Posterior vena cava (tissue), 2 donors: ENCODE measurements around the gene ZNF587. TPM values are rescaled to one million over a fixed set of nuclear protein-coding genes. Genes with fewer than 3 reads are reported as not detected.
"Not testable (repeated sequence)": the region's sequence is repeated elsewhere in the genome, so short reads cannot be mapped to it uniquely, and the experiment has no call there.

Source experiments
- DNase-seq: peaks from one replicate; pipeline ENCODE4 v3.0.0-alpha.2; 2020; ENCODE audit warnings: low spot score
- intact Hi-C, 2 donors: fragments of 100-400 bp; cut with DNase I; formaldehyde crosslinking; loops; one replicate each; pipeline versions ENCODE4 v1.14.1 to v1.14.2; 2022 to 2023
- total RNA-seq, 2 donors: library from RNA; stranded (reverse); fragmentation: NEBNext Ultra II Directional; extraction: Animal tissue kit (Norgen Biotek cat#: 25700); gene quantifications; one replicate each; pipeline ENCODE4 v1.2.1, GENCODE V29; 2021
- donor health status: DM: yes; HTN: yes; CAD: no.
- donor health status: DM: yes; HTN: yes; CAD: no.

Gene ZNF587
- total RNA-seq, 2 donors from 2014 or later: 18.3 to 22.2 TPM

DNA sequence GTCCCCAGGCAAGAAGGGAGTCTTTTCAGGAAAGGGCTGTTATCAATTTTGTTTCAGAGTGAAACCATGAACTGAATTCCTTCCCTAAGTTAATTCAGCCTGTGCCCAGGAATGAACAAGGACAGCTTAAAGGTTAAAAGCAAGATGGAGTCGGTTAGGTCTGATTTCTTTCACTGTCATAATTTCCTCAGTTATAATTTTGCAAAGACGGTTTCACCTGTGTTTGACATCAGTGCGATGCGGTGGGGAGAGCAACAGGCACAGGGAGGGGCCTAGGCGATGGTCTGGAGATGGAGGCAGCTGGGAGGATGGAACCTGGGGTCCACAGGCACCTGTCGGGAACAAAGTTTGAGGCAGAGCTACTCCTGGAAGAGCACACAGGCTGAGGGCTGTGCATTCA, 29.1 kb upstream of the ZNF587 start:
- intact Hi-C loops: no loop called here
- DNase-seq: no peak

DNA sequence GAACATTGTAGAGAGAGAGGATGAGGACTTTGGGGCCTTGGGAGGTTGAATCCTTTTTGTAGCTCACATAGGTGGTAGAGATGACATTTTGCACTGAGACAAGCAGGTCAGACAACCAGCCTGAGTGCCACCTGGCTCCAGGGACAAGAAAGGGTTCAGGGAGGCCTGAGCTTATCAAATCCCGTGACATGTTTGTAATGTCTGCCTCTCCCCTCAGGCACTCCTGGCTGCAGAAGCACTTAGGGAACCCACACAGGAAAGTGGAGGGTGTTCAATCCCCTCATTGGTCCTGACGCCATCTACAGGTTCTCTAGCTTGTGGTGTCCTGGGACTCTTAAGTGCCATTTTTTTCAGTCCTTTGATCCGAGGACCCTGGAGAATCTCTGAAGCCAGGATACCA, 28.6 kb upstream of the ZNF587 start:
- DNase-seq, intact Hi-C loops: not testable (repeated sequence)

DNA sequence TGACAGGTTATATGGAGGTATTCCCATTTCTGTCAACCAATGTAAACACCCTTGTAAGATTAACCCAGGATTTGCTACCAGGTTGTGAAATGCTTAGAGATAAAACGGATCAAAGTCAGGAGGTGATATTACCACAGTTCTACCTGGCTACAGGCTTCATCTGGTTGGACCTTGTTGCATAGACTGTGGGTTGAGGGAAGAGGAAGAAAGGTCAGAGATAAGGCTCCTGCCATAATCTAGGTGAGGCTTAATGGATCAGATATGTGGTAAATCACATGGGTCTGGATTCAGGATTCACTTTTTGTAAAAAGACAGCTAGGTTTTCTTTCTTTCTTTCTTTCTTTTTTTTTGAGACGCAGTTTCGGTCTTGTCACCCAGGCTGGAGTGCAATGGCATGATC, 28.2 kb upstream of the ZNF587 start:
- DNase-seq, intact Hi-C loops: not testable (repeated sequence)

DNA sequence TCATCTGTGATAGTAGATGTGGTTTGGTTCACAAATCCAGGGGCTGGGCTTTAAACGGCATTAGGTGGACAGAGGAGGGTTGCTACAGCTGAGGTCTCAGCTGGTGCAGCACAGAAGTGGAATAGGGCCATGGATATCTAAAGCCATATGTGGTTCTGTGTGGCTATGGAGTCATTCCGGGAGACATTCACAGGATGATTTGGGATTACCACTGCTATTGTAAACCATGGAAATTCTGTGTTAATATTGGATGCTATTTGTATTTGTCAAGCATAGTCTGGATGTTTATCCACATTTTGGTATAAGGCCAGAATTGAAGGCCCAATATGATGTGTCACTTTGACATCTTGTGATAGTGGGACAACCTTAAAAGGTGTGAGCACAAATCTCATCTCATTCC, 26.5 kb upstream of the ZNF587 start:
- intact Hi-C loops, DNase-seq: not testable (repeated sequence)

DNA sequence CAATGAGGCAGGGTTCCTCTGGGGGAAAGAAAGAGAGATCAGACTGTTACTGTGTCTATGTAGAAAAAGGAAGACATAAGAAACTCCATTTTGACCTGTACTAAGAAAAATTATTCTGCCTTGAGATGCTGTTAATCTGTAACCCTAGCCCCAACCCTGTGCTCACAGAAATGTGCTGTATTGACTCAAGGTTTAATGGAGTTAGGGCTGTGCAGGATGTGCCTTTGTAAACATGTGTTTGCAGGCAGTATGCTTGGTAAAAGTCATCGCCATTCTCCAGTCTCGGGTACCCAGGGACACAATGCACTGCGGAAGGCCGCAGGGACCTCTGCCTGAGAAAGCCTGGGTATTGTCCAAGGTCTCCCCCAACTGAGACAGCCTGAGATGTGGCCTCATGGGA, 26.1 kb upstream of the ZNF587 start:
- DNase-seq, intact Hi-C loops: not testable (repeated sequence)

DNA sequence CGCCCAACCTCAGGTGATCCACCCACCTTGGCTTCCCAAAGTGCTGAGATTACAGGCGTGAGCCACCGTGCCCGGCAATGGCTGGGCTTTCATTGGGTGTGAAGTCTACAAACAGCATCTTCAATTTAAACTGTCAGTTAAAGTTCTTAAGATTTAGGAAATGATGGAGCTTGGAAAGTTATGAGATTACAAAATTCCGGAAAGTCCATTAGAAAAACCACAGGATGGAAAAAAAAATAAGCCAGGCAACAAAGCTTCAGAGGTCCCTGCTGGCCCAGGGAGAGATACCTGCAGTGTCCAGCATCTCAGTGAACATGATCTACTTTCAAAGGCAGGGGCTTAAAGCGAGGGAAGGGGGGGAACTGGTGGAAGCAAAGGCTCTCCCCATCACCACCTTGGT, 24.1 kb upstream of the ZNF587 start:
- intact Hi-C loops: no loop called here
- DNase-seq: no peak

DNA sequence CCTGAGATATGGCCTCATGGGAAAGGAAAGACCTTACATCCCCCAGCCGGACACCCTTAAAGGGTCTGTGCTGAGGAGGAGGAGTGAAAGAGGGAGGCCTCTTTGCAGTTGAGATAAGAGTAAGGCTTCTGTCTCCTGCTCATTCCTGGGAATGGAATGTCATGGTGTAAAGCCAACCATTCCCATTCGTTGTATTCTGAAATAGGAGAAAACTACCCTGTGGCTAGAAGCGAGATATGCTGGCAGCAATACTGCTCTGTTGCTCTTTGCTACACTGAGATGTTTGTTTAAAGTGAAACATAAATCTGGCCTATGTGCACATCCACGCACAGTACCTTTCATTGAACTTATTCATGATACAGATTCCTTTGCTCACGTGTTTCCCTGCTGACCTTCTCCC, 20.3 kb upstream of the ZNF587 start:
- DNase-seq: no peak
- intact Hi-C loops: no loop called here

DNA sequence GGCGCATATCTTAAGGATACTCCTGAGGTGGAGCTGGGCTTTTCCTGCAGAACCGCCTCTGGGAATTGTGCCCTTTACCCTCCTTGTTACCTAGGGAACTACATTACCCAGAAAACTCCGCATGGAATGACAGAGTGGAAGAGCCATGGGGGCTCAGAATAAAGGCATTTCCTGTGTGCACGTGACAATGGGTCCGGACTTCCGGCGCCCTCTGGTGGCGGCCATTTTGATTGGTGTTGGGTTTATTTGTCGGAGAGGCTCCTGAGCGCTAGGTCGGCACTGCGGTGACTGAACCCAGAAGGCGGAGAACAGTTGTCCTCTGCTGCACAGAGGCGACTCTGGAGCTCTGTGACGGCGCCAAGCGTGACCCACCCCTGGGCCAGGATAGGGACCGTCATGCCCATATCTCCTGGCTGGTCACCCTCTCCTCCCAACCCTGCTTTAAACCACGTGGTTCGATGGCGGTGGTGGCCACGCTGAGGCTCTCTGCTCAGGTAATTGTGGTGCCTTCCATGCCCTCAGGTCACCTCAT, 19.5 kb upstream of the ZNF587 start, which contains the start of gene ZNF587B:
Gene ZNF587B, plus strand, starts transcription at position 229 of the 532 bp plus-strand sequence. Its CDS starts 230 bp downstream, at position 459.
- peak; percentile 85 for DNase-seq
- intact Hi-C loops: no loop called here

DNA sequence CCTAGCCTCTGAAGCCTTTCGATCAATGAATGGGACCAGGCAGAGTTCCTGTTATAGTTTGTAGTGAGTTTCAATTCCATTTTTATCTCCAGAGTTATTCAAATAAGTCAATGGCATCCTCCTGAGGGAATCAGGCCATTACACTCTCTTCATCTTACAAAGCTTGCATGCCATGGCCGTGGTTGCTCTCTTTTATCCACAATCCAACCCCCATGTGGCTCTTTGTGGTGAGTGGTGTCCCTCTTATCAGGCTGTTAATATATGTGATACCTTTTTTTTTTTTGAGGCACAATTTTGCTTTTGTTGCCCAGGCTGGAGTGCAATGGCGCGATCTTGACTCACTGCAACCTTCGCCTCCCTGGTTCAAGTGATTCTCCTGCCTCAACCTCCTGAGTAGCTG, 12.7 kb upstream of the ZNF587 start:
- DNase-seq, intact Hi-C loops: not testable (repeated sequence)

DNA sequence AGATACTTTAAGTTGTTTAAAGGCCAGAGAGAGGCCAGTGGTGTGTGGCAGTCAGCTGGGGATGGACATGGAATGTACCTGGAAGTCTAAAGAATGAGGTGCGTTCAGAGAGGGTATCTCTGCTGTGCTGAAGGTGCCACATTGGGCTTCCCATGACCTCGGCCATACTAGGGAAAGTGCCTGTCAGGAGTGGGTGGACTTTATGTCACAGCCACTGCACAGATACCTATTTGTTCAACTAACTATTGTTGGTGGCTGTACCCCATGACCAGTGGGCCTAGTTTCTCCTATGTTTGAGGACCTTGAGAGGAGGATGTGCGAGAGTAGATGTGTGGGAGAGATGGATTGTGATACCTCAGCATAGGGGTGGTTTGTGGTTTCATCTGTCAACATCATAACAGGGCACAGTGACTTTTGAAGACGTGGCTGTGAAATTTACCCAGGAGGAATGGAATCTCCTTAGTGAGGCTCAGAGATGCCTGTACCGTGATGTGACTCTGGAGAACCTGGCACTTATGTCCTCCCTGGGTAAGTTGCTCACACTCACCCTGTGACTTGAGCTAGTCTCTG, 11.0 kb upstream of the ZNF587 start:
- intact Hi-C loops, DNase-seq: not testable (repeated sequence)

DNA sequence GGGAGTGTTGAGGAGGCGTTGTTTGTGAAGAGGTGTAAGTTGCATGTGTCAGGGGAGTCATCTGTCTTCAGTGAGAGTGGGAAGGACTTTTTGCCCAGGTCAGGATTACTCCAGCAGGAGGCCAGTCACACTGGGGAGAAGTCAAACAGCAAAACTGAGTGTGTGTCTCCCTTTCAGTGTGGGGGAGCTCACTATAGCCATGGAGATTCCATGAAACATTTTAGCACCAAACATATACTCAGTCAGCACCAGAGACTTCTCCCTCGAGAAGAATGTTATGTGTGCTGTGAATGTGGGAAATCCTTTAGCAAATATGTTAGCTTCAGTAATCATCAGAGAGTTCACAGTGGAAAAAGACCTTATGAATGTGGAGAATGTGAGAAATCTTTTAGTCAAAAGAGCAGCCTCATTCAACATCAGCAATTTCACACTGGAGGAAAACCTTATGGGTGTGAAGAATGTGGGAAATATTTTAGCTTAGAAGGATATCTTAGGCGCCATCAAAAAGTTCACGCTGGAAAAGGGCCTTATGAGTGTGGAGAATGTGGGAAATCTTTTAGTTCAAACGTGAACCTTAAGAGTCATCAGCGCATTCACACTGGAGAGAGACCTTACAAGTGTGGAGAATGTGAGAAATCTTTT, 8.4 kb upstream of the ZNF587 start:
- no peak for DNase-seq
- intact Hi-C loops: no loop called here

DNA sequence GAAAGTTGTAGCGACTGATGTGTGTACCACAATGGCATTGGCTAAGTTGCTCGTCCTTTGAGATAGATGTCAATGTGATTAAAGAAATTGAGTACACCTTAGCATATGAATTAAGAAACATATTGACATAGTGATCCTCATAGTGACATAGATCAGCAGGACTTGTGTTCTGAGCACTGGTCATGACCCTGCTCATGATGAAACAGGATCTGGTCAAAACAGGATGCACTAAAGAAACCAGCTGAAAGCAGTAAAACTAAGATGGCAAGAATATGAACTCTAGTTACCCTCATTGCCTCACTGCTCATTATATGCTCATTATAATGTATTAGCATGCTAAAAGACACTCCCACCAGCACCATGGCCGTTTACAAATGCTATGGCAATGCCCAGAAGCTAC, 2.5 kb upstream of the ZNF587 start:
- intact Hi-C loops, DNase-seq: not testable (repeated sequence)

DNA sequence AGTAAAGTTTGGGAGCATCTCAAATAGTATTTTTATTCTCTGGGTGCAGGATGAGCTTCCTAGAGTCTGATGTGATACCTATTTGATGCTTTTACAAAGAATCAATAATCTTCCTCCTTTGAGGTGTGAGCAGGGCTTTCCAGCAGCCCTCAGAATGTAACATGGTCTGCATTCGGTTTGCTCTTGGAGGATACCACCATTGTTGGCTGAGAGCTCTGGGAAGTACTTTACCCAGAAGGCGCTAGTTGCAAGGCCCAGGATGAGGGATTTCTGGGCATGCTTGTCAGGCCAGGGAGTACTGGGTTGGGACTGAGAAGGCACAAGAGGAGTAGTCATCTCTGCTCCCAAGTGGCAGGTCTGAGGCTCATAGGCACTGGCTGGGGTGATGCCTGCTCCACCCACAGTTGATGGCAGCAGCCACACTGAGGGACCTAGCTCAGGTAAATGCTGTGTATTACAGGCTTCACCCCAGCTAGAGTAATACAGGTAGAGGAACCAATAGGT, 445 bp upstream of the ZNF587 start:
- intact Hi-C loops, DNase-seq: not testable (repeated sequence)

DNA sequence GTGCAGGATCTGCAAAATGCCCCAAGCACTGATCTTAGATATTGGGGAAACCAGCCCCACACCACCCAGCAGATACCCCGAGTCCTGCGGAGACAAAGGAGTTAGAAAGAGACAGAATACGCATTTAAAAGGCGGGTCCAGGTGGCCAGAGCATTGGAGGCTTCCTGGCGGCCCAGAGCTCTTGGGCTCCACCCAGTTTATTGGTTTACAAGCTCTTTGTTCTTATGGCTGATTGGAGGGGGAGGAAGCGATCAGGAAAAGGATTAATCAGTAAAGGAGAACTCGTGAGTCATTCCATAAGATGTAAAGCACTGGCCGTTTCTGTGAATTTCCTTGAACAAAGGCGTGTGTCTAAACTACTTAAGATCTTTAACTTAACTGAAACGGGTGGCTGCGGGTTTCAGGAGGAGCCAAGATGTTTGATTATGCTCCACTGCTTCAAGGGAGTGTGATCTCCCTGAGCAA, 926 bp downstream of the ZNF587 start:
- intact Hi-C loops: no loop called here
- DNase-seq: no peak

DNA sequence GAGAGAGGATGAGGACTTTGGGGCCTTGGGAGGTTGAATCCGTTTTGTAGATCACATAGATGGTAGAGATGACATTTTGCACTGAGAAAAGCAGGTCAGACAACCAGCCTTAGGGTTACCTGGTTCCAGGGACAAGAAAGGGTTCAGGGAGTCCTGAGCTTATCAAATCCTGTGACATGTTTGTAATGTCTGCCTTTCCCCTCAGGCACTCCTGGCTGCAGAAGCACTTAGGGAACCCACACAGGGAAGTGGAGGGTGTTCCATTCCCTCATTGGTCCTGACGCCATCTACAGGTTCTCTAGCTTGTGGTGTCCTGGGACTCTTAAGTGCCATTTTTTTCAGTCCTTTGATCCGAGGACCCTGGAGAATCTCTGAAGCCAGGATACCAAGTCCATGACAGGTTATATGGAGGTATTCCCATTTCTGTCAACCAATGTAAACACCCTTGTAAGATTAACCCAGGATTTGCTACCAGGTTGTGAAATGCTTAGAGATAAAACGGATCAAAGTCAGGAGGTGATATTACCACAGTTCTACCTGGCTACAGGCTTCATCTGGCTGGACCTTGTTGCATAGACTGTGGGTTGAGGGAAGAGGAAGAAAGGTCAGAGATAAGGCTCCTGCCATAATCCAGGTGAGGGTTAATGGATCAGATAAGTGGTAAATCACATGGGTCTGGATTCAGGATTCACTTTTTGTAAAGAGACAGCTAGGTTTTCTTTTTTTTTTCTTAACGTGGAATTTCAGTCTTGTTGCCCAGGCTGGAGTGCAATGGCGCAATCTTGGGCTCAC, 2.3 kb downstream of the ZNF587 start:
- intact Hi-C loops, DNase-seq: not testable (repeated sequence)

DNA sequence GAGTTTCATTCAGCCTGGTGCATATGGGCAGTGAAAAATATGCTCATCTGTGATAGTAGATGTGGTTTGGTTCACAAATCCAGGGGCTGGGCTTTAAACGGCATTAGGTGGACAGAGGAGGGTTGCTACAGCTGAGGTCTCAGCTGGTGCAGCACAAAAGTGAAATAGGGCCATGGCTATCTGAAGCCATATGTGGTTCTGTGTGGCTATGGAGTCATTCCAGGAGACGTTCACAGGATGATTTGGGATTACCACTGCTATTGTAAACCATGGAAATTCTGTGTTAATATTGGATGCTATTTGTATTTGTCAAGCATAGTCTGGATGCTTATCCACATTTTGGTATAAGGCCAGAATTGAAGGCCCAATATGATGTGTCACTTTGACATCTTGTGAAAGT, 4.5 kb downstream of the ZNF587 start:
- DNase-seq, intact Hi-C loops: not testable (repeated sequence)

DNA sequence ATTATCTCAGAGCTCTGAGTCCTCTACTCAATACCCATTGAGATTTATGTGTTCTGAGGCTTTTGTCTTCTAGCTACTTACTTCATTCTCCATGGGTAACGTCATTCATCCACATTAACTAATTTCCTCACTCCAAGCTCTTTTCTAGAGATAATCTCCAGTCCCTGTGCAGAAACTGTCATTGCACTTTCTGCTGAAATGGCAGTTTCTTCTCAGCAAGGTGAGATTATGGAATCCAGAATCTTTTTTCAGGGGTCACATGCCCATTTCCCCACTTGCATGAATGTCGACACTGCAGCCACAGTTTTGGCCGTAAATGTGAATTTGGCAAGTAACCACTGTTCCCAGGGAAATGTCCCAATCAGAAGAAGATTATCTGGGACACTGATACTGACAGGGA, 12.7 kb downstream of the ZNF587 start:
- intact Hi-C loops: not testable (repeated sequence)

DNA sequence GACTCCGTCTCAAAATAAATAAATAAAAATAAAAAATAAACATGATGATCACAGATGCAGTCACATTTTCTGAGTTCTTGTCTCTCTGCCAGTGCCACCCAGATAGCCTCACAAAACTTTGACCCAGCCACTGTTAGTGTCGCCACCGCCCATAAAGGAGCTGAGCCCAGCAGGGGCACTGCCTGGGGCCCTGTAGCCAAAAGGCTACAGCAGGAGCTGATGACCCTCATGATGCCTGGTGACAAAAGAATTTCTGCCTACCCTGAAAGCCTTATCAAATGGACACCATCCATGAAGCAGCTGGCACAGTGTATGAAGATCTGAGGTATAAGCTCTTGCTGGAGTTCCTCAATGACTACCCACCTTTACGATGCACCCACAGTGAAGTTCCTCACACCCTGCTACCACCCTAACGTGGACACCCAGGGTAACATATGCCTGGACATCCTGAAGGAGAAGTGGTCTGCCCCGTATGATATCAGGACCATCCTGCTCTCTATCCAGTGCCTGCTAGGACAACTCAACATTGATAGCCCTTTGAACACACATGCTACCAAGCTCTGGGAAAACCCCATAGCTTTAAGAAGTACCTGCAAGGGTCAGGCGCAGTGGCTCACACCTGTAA, 18.3 kb downstream of the ZNF587 start:
- DNase-seq: no peak
- intact Hi-C loops: no loop called here

More for the DNA sequence above, 12.7 kb downstream of the ZNF587 start:
- not testable (repeated sequence) for DNase-seq

DNA sequence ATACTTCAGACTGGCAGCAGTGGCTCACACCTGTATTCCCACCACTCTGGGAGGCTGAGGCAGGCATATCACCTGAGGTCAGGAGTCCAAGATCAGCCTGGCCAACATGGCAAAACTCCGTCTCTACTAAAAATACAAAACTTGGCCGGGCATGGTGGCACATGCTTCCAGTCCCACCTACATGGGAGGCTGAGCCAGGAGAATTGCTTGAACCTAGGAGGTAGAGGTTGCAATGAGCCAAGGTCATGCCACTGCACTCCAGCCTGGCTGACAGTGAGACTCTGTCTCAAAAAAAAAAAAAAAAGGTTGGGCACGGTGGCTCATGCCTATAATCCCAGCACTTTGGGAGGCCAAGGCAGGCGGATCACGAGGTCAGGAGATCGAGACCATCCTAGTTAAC, 20.0 kb downstream of the ZNF587 start:
- intact Hi-C loops, DNase-seq: not testable (repeated sequence)
